IMR-90 (cell line): ENCODE data around the gene CSE1L. TPM values are rescaled to one million over a fixed set of nuclear protein-coding genes. Genes with fewer than 3 reads are reported as not detected.

ENCODE experiments used
- ATAC-seq: fragments of 200-7000 bp; cut with Tn5 transposase; 2 replicates; pipeline ENCODE4 v1.9.1; 2020; ENCODE audit warnings: low read depth, mild to moderate bottlenecking, moderate library complexity
- BruUV-seq: library from RNA; stranded (reverse); fragments of 400-500 nt; replicated peaks from 2 replicates; lab custom pipeline; 2021; lab: Mats Ljungman, UMichigan
- CTCF ChIA-PET: fragments of 300-600 bp; formaldehyde crosslinking; extraction: SDS; loops from one replicate; lab custom pipeline; 2021; ENCODE audit warnings: antibody characterized with exemption; lab: Yijun Ruan, JAX
- POLR2A ChIA-PET: fragments of 300-600 bp; sonication (Branson Sonifier 250); formaldehyde crosslinking; loops from one replicate; lab custom pipeline; 2022; ENCODE audit warnings: antibody characterized with exemption; ENCODE audit not compliant: unreplicated experiment; lab: Charles Lee
- DNase-seq: peaks from one replicate; pipeline ENCODE4 v3.0.0; 2013
- H2AFZ ChIP-seq: replicated peaks from 2 replicates; pipeline ENCODE3; 2013; ENCODE audit warnings: low read length, mild to moderate bottlenecking; ENCODE audit not compliant: poor library complexity
- H2AK5ac ChIP-seq: 2 replicates; pipeline ENCODE4 v1.6.1; 2013; ENCODE audit warnings: low read depth, low read length, inconsistent platforms
- H2AK9ac ChIP-seq: replicated peaks from 2 replicates; pipeline ENCODE3; 2013; ENCODE audit warnings: mild to moderate bottlenecking, low read depth, low read length, moderate library complexity; ENCODE audit not compliant: poor library complexity
- H2BK120ac ChIP-seq: 2 replicates; pipeline ENCODE4 v1.6.1; 2013; ENCODE audit warnings: low read depth, low read length, inconsistent platforms
- H2BK15ac ChIP-seq: 3 replicates; pipeline ENCODE4 v1.6.1; 2013; ENCODE audit warnings: low read depth, low read length, inconsistent platforms
- H2BK20ac ChIP-seq: 2 replicates; pipeline ENCODE4 v1.6.1; 2013; ENCODE audit warnings: low read depth, mild to moderate bottlenecking, inconsistent platforms, low read length, moderate library complexity
- H2BK5ac ChIP-seq: 2 replicates; pipeline ENCODE4 v1.6.1; 2013; ENCODE audit warnings: mild to moderate bottlenecking, low read depth, low read length, inconsistent platforms; ENCODE audit not compliant: poor library complexity, severe bottlenecking
- H3K14ac ChIP-seq: replicated peaks from 2 replicates; pipeline ENCODE4 v1.6.1; 2013; ENCODE audit warnings: low read depth, low read length, inconsistent platforms
- H3K18ac ChIP-seq: 2 replicates; pipeline ENCODE4 v1.6.1; 2013; ENCODE audit warnings: low read depth, low read length, control low read depth
- H3K23ac ChIP-seq: 2 replicates; pipeline ENCODE4 v1.6.1; 2013; ENCODE audit warnings: low read depth, low read length, inconsistent platforms
- H3K27ac ChIP-seq: 2 replicates; pipeline ENCODE4 v1.5.1; 2013; ENCODE audit warnings: mild to moderate bottlenecking, control low read depth, low read length; ENCODE audit not compliant: insufficient read depth
- H3K27me3 ChIP-seq: 2 replicates; pipeline ENCODE4 v1.6.1; 2013; ENCODE audit warnings: low read length; ENCODE audit not compliant: control insufficient read depth, insufficient read depth
- H3K36me3 ChIP-seq: 2 replicates; pipeline ENCODE4 v1.6.1; 2013; ENCODE audit warnings: low read length, mixed read lengths; ENCODE audit not compliant: control insufficient read depth, insufficient read depth
- H3K4ac ChIP-seq: 2 replicates; pipeline ENCODE4 v1.6.1; 2013; ENCODE audit warnings: low read depth, low read length, inconsistent platforms
- H3K4me1 ChIP-seq: 2 replicates; pipeline ENCODE4 v1.6.1; 2013; ENCODE audit warnings: low read length, mixed read lengths; ENCODE audit not compliant: control insufficient read depth, insufficient read depth
- H3K4me2 ChIP-seq: 2 replicates; pipeline ENCODE4 v1.6.1; 2013; ENCODE audit warnings: low read depth, mild to moderate bottlenecking, control low read depth, low read length, moderate library complexity
- H3K4me3 ChIP-seq: 2 replicates; pipeline ENCODE4 v1.5.1; 2013; ENCODE audit warnings: low read depth, mild to moderate bottlenecking, control low read depth, low read length, moderate library complexity; ENCODE audit not compliant: insufficient read depth
- H3K56ac ChIP-seq: 2 replicates; pipeline ENCODE4 v1.6.1; 2013; ENCODE audit warnings: low read length, inconsistent platforms; ENCODE audit not compliant: insufficient read depth; ENCODE audit errors: extremely low read depth
- H3K79me1 ChIP-seq, 2 experiments: 2 replicates each; pipeline ENCODE4 v1.6.1; 2013; ENCODE audit warnings: low read length in 2 of 2, inconsistent platforms in 1 of 2, low read depth in 1 of 2
- H3K9ac ChIP-seq: 2 replicates; pipeline ENCODE4 v1.6.1; 2013; ENCODE audit warnings: low read depth, low read length, control low read depth
- H3K9me1 ChIP-seq: 2 replicates; pipeline ENCODE4 v1.6.1; 2013; ENCODE audit warnings: low read length, inconsistent platforms; ENCODE audit not compliant: insufficient read depth
- H3K9me3 ChIP-seq: 2 replicates; pipeline ENCODE4 v1.6.1; 2013; ENCODE audit warnings: low read length; ENCODE audit not compliant: control insufficient read depth, insufficient read depth
- H4K20me1 ChIP-seq: 2 replicates; pipeline ENCODE4 v1.6.1; 2013; ENCODE audit warnings: low read length, inconsistent platforms; ENCODE audit not compliant: insufficient read depth
- H4K5ac ChIP-seq: 2 replicates; pipeline ENCODE4 v1.6.1; 2013; ENCODE audit warnings: mild to moderate bottlenecking, low read depth, low read length, control low read depth
- H4K8ac ChIP-seq, 2 experiments: 2 replicates each; pipeline ENCODE4 v1.6.1; 2013; ENCODE audit warnings: low read depth in 2 of 2, low read length in 2 of 2, control low read depth in 1 of 2, inconsistent platforms in 1 of 2
- H4K91ac ChIP-seq: 2 replicates; pipeline ENCODE4 v1.6.1; 2013; ENCODE audit warnings: low read depth, low read length, inconsistent platforms; ENCODE audit not compliant: insufficient read depth
- BHLHE40 ChIP-seq: fragments of 150-350 bp; IDR thresholded peaks from 2 replicates; pipeline ENCODE4 v1.6.1; 2016; ENCODE audit warnings: mild to moderate bottlenecking, low read depth, low read length
- MAFK ChIP-seq: IDR thresholded peaks from 2 replicates; pipeline ENCODE4 v1.6.1; 2012; ENCODE audit warnings: low read depth, low read length, improper control_type of control experiment
- MAZ ChIP-seq: IDR thresholded peaks from 2 replicates; pipeline ENCODE4 v1.6.1; 2012; ENCODE audit warnings: low read depth, mild to moderate bottlenecking, low read length, improper control_type of control experiment, moderate library complexity, borderline replicate concordance
- POLR2A ChIP-seq: IDR thresholded peaks from 2 replicates; pipeline ENCODE4 v1.6.1; 2012; ENCODE audit warnings: mild to moderate bottlenecking, low read depth, low read length
- RAD21 ChIP-seq: IDR thresholded peaks from 2 replicates; pipeline ENCODE4 v1.6.1; 2012; ENCODE audit warnings: low read length, improper control_type of control experiment
- RCOR1 ChIP-seq: IDR thresholded peaks from 2 replicates; pipeline ENCODE4 v1.6.1; 2012; ENCODE audit warnings: mild to moderate bottlenecking, low read length, improper control_type of control experiment; ENCODE audit not compliant: insufficient replicate concordance
- WGBS, 2 experiments: methylation state at CpG; one replicate each; pipeline versions ENCODE4 v1.1.5 to v1.1.7; 2013; ENCODE audit warnings: missing lambda C conversion rate in 2 of 2; ENCODE audit not compliant: insufficient read length in 1 of 2; ENCODE audit errors: extremely low coverage in 2 of 2; 5-methylcytosine and 5-hydroxymethylcytosine counted together
- dilution Hi-C: fragments of 300-500 bp; cut with HindIII; formaldehyde crosslinking; loops from one replicate; pipeline ENCODE4 v1.14.3; 2018; ENCODE audit warnings: low sequenced_read_pairs; ENCODE audit not compliant: unreplicated experiment
- in situ Hi-C: fragments of 300-500 bp; cut with MboI; formaldehyde crosslinking; loops from 3 replicates; pipeline ENCODE4 v1.14.3; 2019; ENCODE audit warnings: low sequenced_read_pairs, inconsistent platforms, mixed read lengths
- intact Hi-C: fragments of 100-400 bp; cut with micrococcal nuclease; formaldehyde crosslinking; loops from 2 replicates; pipeline ENCODE4 v1.10.0; 2022
- polyA plus RNA-seq, 3 experiments: library from polyadenylated mRNA; depleted of rRNA; stranded (reverse); fragments of >200 nt; gene quantifications; 2 replicates each; pipeline ENCODE4 v1.2.3, GENCODE V29; 2012; ENCODE audit warnings: low replicate concordance in 1 of 3
- total RNA-seq: library from RNA; depleted of rRNA; stranded (reverse); fragments of >200 nt; gene quantifications from 2 replicates; pipeline ENCODE4 v1.2.3, GENCODE V29; 2012
- TF ChIP-seq, protein P1 (sequence below): conservative IDR thresholded peaks from 2 replicates; pipeline ENCODE4 v1.5.1; 2012; ENCODE audit warnings: mild to moderate bottlenecking, low read depth, low read length, improper control_type of control experiment
- TF ChIP-seq, protein P2 (sequence below): fragments of 150-350 bp; IDR thresholded peaks from 2 replicates; pipeline ENCODE4 v1.6.1; 2016; ENCODE audit warnings: low read depth, mild to moderate bottlenecking, low read length, moderate library complexity, borderline replicate concordance

The CSE1L gene
- total and polyA plus RNA-seq, 2 of the 4 experiments (the other 2 are of a cell fraction), result 34.3 to 81.7 TPM

DNA sequence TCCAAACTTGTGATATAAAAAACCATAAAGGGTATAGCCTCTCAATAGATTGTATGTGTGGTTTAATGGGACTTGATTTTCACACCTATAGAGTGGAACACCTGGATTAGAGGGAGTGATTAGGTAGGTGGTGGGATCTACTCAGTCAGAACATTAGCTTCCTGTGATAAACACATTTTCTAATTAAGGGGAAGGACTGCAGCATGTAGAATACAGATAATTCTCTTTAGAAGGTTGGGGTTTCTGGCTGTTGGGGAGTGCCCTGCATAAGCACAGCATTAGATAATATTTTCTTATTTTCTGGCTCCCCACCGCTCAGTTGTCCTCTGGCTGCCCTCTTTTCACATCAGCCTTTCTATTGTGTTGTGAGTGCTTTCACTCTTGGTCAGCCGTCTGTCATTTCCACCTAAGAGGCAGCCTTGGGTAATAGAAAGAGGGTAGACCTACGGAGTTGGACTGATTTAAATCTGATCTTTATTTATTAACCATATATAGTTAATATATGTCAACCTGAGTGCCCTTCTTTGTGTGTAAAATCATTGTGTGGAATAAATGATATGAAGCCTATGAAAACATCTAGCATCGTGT is 8.0 kb downstream of the CSE1L start:
- in situ Hi-C loops (no loop called here), intact Hi-C loops (no loop called here), dilution Hi-C loops (no loop called here)
- ChIA-PET POLR2A (no interaction called here), CTCF (no interaction called here)
- Histone ChIP-seq H4K8ac (no peak overlapping the region), H3K4me1 (0 out of 2 replicates have a peak, but pooled peaks cover 1% of the 10 kb centered on the region), H3K36me3 (no peaks in the 10 kb centered on the region; the same call in 1 of the 2 replicates), H3K23ac (no peak overlapping the region), H2BK15ac (no peak overlapping the region), H3K56ac (no peak overlapping the region), H3K9me3 (no peaks in the 10 kb centered on the region), H2AK9ac (no peak overlapping the region), H2AK5ac (no peak overlapping the region), H3K4me2 (no peak overlapping the region), H4K20me1 (peaks cover 38% of the 10 kb centered on the region), H3K4ac (no peak overlapping the region), H2BK120ac (no peak overlapping the region), H3K79me1 (peaks cover 11 to 42% of the 10 kb centered on the region in 2 experiments), H4K5ac (no peak overlapping the region), H2BK20ac (no peak overlapping the region), H2BK5ac (no peak overlapping the region), H3K27me3 (no peaks in the 10 kb centered on the region), H3K14ac (no peak overlapping the region), H4K91ac (no peak overlapping the region), H3K9ac (no peak overlapping the region), H3K27ac (no peak overlapping the region), H3K9me1 (peaks cover 5% of the 10 kb centered on the region), H2AFZ (no peak overlapping the region), H3K18ac (no peak overlapping the region), H3K4me3 (no peak overlapping the region)
- no peak for TF ChIP-seq RAD21
- TF ChIP-seq, protein P1, sequence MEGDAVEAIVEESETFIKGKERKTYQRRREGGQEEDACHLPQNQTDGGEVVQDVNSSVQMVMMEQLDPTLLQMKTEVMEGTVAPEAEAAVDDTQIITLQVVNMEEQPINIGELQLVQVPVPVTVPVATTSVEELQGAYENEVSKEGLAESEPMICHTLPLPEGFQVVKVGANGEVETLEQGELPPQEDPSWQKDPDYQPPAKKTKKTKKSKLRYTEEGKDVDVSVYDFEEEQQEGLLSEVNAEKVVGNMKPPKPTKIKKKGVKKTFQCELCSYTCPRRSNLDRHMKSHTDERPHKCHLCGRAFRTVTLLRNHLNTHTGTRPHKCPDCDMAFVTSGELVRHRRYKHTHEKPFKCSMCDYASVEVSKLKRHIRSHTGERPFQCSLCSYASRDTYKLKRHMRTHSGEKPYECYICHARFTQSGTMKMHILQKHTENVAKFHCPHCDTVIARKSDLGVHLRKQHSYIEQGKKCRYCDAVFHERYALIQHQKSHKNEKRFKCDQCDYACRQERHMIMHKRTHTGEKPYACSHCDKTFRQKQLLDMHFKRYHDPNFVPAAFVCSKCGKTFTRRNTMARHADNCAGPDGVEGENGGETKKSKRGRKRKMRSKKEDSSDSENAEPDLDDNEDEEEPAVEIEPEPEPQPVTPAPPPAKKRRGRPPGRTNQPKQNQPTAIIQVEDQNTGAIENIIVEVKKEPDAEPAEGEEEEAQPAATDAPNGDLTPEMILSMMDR, result no peak
- TF ChIP-seq RCOR1, result no peak
- TF ChIP-seq BHLHE40, result no peak
- no peak for TF ChIP-seq POLR2A
- TF ChIP-seq MAZ, result no peak
- TF ChIP-seq, protein P2, sequence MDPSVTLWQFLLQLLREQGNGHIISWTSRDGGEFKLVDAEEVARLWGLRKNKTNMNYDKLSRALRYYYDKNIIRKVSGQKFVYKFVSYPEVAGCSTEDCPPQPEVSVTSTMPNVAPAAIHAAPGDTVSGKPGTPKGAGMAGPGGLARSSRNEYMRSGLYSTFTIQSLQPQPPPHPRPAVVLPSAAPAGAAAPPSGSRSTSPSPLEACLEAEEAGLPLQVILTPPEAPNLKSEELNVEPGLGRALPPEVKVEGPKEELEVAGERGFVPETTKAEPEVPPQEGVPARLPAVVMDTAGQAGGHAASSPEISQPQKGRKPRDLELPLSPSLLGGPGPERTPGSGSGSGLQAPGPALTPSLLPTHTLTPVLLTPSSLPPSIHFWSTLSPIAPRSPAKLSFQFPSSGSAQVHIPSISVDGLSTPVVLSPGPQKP, result no peak
- no peak for TF ChIP-seq MAFK
- DNase-seq (no peak), ATAC-seq (no peak)
- BruUV-seq, result no TSS peak
- WGBS, 2 experiments, result no CpG with 5 or more reads among the region's 4 CpGs
